HG03108 (cell line): Measurements from ENCODE around the gene ELMO1.

Experiments used
- ATAC-seq: cut with Tn5 transposase; IDR thresholded peaks from one replicate; pipeline ENCODE4 v1.9.1; 2021; ENCODE audit warnings: moderate library complexity; ENCODE audit not compliant: unreplicated experiment

Gene ELMO1

DNA sequence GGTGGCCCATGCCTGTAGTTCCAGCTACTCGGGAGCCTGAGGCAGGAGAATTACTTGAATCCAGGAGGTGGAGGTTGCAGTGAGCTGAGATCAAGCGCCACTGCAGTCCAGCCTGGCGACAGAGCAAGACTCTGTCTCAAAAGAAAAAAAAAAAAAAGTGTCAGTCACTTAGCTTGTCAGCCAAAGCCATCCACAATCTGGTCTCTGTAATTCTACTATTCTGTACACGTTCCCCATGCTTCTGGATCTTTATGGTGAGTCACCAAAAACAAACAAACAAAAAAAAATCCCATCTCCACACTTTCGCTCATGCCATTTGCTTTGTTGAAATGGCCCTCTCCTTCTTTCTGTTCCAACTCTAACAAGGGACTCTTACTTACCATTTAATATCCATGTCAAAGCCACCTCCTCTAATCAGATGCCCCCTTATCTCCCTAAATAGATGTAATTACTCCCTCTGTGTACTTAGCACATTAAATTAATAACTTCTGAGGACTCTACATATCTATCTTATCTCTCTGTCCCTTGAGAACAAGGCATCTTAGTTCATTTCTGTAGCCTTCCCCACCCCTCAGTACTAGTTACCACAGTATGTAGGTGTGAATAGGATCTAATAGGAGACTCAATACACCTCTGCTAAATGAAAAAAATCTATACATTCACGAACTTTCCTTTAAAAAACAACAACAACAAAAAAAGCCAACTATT is 128.4 kb downstream of the ELMO1 start:
- no peak for ATAC-seq

DNA sequence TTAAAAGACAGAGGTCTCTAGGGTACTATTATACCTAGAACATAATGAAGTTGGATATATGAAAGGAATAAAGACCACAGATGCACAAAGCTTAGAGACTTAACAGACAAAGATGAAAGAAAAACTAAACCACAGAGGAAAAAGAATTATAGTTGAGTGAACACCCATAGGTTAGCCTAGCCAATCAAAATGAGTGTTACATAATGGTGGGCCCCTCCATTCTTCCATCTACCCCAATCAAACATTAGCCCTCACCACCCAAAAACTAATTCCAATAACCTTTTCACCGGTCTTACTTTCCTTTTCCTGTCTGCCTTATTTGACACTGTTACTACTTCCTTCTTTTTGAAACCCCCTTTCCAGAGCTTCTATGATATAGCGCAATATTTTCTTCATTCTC is 130.1 kb downstream of the ELMO1 start:
- no peak for ATAC-seq

DNA sequence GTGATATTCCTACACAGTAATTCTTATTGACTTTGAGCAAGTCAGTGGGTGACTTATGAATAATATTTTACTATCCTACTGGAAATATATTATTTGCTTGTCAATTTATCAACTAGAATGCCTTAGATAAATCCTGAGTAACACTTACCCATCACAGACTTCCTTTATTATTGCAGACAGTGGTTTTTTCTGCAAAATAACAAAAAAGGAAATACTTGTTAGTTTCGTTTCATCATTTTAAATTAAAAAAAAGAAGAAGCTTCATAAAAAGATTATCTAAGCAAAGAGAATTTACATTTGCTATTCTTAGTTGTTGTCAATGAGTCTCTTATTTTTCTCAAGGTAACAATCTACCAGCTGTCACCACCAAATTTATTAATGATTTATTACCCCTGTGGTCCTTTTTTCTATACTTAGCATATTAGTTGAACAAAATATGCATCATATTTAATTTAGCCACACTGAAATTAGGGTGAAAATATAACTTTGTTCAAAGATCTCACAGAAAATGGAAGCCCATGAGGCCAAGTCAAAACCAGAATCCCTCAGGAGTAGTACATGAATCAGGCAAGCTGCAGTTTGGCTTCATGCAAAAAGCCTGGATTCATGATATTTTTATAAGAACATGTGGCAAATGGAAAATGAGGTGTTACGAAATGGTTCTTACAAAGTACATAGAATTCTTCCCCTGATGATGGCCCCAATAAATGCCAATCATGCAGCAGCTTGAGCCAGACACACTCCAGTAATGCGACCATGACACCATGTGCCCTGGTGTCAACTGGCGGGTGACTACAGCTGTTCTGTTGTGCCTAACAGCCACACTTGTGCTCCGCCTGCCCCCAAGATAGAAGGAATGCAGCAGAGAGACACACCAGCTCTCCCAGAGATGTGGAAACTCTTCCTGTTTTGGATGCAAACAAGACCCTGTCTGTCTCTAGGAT is 132.6 kb downstream of the ELMO1 start:
- ATAC-seq: no peak

DNA sequence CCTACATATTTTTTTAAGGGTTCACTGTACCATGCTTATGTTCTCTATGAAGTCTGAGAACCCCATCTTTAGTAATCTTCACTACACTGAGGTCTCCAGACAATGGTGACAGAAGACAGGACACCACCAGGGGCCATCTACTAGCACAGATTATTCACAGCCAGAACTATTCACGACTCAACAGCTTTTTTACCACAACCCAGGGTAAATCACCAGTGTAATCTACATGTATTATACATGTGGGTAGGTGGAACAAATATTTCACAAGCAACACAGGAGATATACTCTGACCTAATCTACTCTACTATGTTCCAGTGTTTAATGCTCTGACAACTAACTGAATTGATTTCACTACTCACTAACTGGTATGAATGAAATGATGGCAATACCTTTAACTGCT is 136.1 kb downstream of the ELMO1 start:
- no peak for ATAC-seq

DNA sequence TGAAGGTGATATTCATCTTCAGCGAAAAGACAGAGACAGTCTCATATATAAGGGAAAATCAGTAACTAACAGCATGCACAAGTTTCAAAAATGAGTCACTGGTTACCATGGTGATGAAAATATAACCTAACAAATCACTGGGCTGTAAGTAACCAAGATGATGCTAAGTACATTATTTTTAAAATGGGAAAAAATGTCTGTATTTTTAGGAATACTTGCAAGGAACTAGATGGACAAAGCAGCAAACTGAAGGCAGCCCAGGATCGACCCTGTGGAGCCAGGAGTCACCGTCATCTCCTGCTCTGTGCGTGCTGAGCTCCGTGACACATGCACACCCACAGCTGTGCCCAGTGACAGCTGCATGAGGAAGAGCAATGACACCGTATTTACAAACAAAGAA is 137.3 kb downstream of the ELMO1 start:
- no peak for ATAC-seq

DNA sequence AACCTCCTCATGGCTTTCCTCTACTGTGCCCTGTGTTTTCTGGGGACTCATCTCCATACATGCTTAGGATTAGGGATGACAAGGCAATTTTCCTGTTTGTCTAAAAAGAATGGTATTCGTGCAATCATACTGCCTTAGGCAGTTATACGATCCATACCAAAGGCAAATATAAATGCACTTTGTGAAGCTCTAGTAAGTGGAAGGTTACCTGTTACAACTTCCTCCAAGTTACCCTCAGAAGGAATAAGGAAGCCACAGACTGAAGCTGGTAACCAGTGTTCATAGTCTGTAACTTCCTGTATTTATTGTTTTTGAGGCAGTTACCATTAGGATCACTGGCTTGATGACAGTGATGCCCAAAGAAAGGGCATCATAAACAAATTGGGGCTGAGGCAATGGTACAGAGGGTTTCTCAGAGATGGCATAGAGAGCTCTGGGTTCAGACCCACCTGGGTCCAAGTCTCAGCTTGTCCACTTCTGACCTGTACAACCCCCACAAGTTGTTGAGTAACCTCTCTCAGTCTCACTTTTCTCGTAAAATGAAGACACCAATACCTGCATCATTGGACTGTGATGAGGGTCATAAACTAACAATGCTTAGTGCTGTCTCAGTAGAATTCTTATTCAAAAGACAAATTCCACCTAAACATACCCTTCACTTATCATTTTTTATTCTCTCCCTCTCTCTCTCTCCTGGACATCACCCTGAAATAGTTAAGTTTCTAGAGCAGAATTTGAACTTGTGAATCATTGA is 138.2 kb downstream of the ELMO1 start:
- peak; percentile 52 for ATAC-seq

DNA sequence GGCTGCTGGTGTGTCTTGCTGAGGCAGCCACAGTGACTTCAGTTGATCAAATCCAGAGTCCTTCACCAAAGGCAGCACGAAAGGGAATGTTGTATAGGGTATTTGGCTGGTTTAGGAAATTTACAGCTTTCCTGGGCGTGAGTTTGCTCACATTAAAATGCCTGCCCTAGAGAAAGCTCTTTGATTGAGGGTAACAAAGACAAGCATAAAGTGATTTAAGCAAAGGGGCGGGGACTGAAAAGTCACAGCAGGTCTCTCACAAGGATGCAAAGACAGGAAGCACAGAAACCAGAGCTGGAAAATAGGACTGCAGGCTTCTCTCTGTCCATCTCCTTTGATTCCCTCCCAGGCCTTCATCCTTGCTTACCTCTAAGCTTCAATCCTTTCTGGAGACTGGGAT is 139.2 kb downstream of the ELMO1 start:
- no peak for ATAC-seq

DNA sequence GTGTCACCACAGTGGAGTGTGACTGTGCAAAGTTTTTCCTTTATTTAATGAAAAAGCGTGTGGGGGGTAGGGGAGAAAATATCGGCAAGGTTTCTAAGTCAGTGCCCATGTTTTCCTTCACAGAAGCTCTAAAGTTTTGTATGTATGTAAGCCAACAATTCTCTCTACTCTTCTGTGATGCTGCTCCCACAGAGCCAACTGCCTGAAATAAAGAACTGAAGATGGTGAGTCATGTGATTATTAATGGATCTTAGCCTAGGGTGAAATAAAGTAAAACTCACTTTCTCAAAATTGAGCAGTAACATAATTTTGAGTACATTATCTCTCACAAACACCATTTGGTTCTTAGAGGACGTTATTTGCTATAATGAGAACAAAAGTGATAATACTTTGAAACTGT is 143.7 kb downstream of the ELMO1 start:
- no peak for ATAC-seq

DNA sequence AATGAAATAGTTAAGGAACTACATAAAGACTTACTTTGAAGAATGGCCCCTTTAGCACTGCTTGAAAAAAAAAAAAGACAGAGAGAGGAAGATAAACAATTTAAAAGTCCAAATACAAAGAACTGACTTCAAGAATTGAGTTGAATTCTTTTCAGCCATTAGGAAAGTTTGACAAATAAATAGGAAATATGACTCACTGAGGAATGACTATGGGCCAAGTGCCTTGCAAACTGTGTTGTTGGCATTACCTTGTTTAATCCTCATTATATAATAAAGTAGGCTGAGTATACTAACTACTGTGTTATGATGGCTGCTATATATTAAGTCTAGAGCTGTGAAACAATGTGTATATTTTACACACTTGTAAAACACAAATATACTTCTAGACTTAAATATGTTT is 151.1 kb downstream of the ELMO1 start:
- no peak for ATAC-seq

DNA sequence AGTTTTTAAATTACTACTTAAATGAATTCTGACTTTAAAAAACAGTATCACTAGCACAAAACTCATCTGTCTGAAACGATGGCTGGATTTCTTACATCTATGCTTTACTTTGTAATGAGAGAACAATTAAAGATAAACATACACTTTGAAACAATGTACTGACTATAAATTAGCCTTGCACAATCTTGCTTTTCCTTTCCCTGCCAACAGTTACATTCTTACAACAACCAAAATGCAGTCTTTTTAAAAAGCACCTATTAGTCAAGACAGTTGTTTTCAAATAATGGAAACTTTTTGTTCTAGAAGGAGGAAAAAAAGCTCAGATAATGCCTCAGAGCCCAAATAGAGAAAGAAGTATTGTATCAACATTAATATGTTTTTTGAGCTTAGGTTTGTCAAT is 153.3 kb downstream of the ELMO1 start:
- no peak for ATAC-seq

DNA sequence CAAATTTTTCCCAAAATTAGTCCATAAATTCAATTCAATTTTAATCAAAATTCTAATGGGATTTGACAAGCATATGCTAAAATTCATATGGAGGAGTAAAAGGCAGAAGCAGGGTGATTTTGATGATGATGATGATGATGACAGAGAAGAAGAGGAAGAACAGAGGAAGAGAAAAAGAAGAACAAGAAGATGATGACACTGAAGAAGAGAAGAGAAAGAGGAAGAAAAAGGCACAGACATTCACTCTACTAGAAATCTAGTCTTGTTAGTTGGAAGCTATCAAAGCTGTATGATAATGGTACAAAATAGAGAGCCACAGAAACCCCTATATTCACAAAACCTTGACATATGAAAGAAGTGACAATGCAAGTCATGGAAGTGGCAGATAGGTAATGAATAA is 157.9 kb downstream of the ELMO1 start:
- no peak for ATAC-seq

DNA sequence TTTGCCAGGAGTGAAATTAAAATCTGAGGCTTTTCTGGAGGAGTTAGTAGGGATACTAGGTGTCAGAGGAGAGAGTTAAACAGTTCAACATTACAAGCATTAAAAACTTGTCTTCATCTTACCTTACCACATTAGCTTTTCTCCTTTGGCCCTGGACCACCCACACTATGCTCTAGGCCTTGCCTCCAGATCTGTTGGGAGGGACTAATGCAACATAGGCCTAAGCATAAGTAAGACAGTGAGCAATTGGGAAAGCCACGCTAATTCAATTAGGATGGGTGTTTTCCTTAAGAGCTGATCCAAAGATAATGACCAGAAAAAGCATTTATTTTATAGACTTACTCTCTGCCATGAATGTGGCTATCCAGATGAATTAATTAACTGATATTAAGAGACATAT is 158.9 kb downstream of the ELMO1 start:
- no peak for ATAC-seq

DNA sequence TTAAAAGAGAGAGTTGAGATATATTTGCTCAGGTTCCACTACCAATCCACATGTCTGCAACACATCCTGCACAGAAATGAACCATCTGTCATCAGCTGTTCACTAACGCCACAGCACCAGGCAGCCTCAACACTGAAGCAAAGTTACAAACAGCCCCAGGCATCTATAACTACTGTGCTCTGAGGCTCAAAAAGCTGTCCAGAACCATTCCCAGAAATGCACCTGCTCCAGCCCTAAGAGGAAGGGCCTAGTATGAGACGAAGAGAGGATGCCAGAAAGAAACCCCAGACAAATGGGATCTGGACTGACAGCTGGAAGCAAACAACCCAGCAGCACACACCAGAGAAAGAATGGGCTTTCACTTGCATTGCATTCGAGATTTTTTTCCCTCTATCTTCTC is 159.3 kb downstream of the ELMO1 start:
- ATAC-seq: no peak

DNA sequence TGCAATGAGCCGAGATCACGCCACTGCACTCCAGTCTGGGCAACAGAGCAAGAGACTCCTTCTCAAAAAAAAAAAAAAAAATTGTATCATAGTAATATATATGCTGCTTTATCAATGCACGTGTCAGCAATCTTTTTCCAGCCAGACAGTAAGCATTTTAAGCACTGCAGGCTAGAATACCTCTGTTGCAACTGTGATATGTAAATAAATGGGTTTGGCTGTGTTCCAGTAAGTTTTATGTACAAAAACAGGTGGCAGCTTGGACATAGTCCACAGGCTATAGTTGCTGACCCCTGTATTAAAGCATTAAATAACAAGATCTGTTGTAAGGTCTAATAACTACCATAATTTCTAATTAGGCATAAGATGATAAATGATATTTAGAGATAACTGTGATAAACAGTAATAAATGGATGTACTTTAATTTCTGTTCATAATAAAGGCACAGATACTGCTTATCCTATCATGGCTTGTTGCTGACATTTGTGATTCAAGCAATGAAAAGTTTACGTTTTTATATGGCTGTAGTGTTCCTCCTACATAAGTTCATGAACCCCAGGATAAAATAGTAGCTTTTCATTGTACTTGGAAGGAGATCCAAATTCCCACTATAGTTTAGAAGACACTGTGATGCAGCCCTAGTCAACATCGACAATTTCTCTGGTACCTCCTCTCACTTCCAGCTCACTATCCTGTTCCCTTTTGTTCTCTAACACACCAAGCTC is 161.4 kb downstream of the ELMO1 start:
- peak; percentile 51 for ATAC-seq

DNA sequence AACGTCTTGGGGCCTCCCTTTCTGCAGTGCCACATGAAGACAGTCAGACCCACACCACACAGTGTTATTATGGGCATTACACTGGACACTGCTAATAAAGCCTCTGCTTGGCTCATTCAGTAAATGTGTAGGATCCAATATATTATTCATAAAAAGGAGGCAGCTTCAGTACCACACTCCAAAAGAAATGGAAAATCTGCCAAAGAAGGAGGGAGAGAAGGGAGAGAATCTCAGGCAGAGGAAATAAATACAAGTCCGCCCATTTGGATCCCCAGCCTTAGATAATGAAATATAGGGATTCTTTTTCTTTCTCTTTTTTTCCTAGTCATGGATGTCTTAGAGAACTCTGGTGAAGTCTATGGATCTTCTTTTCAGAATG is 162.2 kb downstream of the ELMO1 start:
- ATAC-seq: no peak

DNA sequence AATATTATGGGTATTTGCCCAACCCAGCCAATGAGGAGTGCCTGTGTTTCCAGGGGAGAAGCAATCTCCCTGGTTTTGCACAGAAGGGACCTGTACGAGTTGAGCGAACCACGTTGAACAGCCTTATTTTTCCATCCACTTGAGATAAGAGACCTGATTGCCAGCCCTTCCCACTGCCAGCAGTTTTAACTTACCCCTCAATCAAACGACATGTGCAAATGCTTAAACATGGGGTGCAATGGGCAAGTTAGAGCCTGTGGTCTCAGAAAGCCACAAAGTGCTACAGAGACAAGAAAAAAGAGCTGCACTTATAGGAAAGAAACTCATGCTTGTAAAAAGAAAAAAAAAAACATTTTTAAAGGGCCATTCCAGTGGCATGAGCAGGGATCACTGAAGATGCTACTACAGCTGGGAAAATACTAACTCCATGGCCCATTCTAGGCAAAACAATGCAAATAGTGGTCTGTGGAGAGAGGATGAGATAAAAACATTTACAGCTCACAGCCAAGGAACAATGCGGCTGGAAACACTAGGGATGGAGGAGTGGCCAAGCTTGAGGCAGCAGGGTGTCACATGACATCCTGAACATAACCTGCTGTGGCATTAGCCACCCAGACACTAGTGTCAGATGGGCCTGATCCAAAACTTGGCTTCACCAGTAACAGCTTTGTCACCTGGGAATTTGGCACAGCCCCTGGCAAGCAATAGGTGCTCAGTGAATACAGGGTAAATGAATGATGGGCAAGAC is 162.8 kb downstream of the ELMO1 start:
- ATAC-seq: no peak

DNA sequence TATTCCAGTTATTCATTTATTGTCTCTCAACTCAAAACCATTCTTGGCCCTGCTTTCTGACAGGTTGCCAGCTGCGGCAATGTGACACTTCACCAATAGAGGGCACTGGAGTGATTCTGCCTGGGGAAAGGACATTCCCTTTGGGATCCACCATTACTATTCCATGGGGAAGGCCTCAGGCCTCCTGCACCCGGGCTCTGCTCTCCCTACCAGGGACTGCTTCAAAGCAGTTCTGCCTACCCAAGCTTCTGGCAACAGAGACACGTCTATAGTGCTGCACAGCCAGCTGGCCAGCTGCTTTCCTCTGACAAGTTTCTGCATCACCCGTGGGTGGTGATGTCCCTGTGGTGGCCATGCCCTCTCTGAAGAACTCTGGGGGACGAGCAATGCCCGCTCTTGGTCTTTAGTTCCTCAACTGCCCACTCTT is 163.8 kb downstream of the ELMO1 start:
- ATAC-seq: no peak

DNA sequence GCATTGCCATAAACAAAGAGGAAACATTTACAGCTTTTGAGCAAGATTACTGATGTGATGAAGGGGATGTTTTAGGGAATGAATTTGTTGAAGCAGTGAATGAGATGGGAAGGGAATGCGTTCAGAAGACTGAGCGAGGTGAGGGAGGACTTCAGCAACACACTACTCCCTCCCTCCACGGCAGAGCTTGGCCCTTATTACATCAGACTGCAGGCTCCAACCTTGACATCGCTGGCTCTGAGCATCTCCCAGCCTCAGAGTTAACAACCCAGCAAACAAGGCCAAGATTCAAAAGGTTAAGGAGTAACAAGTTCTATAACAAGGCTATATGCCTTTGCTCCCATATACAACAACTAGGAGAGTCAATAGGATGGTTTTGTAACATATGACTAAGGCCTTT is 164.4 kb downstream of the ELMO1 start:
- ATAC-seq: no peak

DNA sequence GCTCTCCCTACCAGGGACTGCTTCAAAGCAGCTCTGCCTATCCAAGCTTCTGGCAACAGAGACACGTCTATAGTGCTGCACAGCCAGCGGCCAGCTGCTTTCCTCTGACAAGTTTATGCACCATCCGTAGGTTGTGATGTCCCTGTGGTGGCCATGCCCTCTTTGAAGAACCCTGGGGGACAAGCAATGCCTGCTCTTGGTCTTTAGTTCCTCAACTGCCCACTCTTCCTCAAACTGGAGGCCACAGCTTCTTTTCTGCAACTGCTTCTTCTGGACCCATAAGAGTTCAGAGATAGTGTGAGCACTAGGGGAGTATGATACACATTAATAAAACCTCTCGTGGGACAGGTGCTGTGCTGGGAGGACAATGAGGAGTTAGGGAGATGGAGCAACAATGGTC is 164.9 kb downstream of the ELMO1 start:
- ATAC-seq: no peak

DNA sequence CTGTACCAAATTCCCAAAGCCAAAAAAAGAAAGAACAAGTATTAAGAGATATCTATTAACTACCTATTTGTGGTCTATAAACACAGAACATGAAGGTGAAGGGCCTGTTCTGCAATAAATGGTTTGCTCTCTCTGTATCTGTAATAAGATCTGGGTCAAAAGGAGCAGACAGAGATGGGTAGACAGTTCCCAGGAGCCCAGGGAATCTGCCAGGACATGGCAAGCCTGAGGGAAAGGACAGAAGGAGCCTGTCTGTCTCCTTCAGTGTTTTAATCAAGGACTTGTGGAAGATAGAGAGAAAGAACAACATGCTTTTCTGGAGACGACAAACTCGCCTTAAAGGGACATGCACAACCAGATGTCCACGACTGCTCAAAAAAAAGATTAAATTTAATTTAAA is 165.7 kb downstream of the ELMO1 start:
- ATAC-seq: no peak
